ENCODE measurements around the gene GRM5. TPM values are rescaled to one million over a fixed set of nuclear protein-coding genes. Genes with fewer than 3 reads are reported as not detected.
"Not testable (repeated sequence)": the region's sequence is repeated elsewhere in the genome, so short reads cannot be mapped to it uniquely, and the experiment has no call there.

Gene GRM5
- polyA plus RNA-seq (ENCODE audit: insufficient read length in 4 of 4) = under 1 TPM; 0.09 to 0.42 (median 0.18) TPM

- not testable (repeated sequence) for DNase-seq (ENCODE audit: low read depth in 4 of 4, low spot score in 3 of 4)
Measured at GRCh38 chr11:89065651-89066201, at the start of gene GRM5. Gene GRM5 (minus strand): TSS chr11:89065982. CDS start chr11:89047872, 18,110 bp downstream.

GRCh38 chr11:89097956-89098355 lies 32.2 kb upstream of the GRM5 start:
- not testable (repeated sequence) for DNase-seq (ENCODE audit: low read depth in 4 of 4, low spot score in 3 of 4)

- not testable (repeated sequence) for DNase-seq (ENCODE audit: low read depth in 4 of 4, low spot score in 3 of 4)
Measured at GRCh38 chr11:89093806-89094205, 28.0 kb upstream of the GRM5 start.

- not testable (repeated sequence) for DNase-seq (ENCODE audit: low read depth in 4 of 4, low spot score in 3 of 4)
Measured at GRCh38 chr11:89084951-89085350, 19.2 kb upstream of the GRM5 start.

- not testable (repeated sequence) for DNase-seq (ENCODE audit: low read depth in 4 of 4, low spot score in 3 of 4)
Measured at GRCh38 chr11:89070911-89071310, 5.1 kb upstream of the GRM5 start.

GRCh38 chr11:89067264-89067663 lies 1.5 kb upstream of the GRM5 start:
- no peak for DNase-seq (ENCODE audit: low read depth in 4 of 4, low spot score in 3 of 4)

GRCh38 chr11:89065066-89065465 lies 716 bp downstream of the GRM5 start:
- no peak for DNase-seq (ENCODE audit: low read depth in 4 of 4, low spot score in 3 of 4)

- DNase-seq (ENCODE audit: low read depth in 4 of 4, low spot score in 3 of 4) = not testable (repeated sequence)
Measured at GRCh38 chr11:89063481-89063951, 2.3 kb downstream of the GRM5 start.

GRCh38 chr11:89062771-89063298 lies 2.9 kb downstream of the GRM5 start:
- DNase-seq (ENCODE audit: low read depth in 4 of 4, low spot score in 3 of 4) = not testable (repeated sequence)

- DNase-seq (ENCODE audit: low read depth in 4 of 4, low spot score in 3 of 4) = peak in 2 of 4 donors; percentile 12 to 35
Measured at GRCh38 chr11:89061839-89062238, 3.9 kb downstream of the GRM5 start.

- not testable (repeated sequence) for DNase-seq (ENCODE audit: low read depth in 4 of 4, low spot score in 3 of 4)
Measured at GRCh38 chr11:89057406-89057805, 8.4 kb downstream of the GRM5 start.

- DNase-seq (ENCODE audit: low read depth in 4 of 4, low spot score in 3 of 4) = no peak
Measured at GRCh38 chr11:89052220-89052619, 13.6 kb downstream of the GRM5 start.

GRCh38 chr11:89047159-89047558 lies 18.6 kb downstream of the GRM5 start:
- DNase-seq (ENCODE audit: low read depth in 4 of 4, low spot score in 3 of 4) = not testable (repeated sequence)

GRCh38 chr11:89043861-89044588 lies 21.8 kb downstream of the GRM5 start:
- DNase-seq (ENCODE audit: low read depth in 4 of 4, low spot score in 3 of 4) = not testable (repeated sequence)

GRCh38 chr11:89029671-89030070 lies 36.1 kb downstream of the GRM5 start:
- DNase-seq (ENCODE audit: low read depth in 4 of 4, low spot score in 3 of 4) = not testable (repeated sequence)

- no peak for DNase-seq (ENCODE audit: low read depth in 4 of 4, low spot score in 3 of 4)
Measured at GRCh38 chr11:89021339-89021738, 44.4 kb downstream of the GRM5 start.

GRCh38 chr11:89019827-89020547 lies 45.8 kb downstream of the GRM5 start:
- DNase-seq (ENCODE audit: low read depth in 4 of 4, low spot score in 3 of 4) = not testable (repeated sequence)

GRCh38 chr11:89016214-89016613 lies 49.6 kb downstream of the GRM5 start:
- DNase-seq (ENCODE audit: low read depth in 4 of 4, low spot score in 3 of 4) = no peak

GRCh38 chr11:89015614-89016013 lies 50.2 kb downstream of the GRM5 start:
- no peak for DNase-seq (ENCODE audit: low read depth in 4 of 4, low spot score in 3 of 4)

GRCh38 chr11:89000852-89001251 lies 64.9 kb downstream of the GRM5 start:
- DNase-seq (ENCODE audit: low read depth in 4 of 4, low spot score in 3 of 4) = not testable (repeated sequence)

- DNase-seq (ENCODE audit: low read depth in 4 of 4, low spot score in 3 of 4) = no peak
Measured at GRCh38 chr11:88979641-88980040, 86.1 kb downstream of the GRM5 start.

Data from right renal pelvis (tissue), 4 donors.